ENCODE results near the gene CELA2A.
"Not testable (repeated sequence)": the region's sequence is repeated elsewhere in the genome, so short reads cannot be mapped to it uniquely, and the experiment has no call there.

DNA sequence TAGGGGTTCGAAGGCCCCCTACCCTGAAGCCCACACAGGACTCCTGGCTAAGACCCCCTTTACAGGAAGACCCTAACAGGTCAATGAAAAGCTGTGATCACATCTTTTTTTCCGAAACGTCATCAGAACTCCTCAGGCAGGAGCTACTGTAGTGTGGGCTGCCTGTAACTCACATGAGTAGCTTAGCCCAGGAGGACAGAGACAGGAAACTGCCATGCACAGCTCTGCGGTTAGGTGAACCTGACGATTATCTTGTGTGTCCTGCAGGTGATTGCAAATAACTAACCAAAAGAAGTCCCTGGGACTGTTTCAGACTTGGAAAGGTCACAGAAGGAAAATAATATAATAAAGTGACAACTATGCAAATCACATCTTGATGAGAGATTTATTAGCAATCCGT lies 15.2 kb downstream of the CELA2A start:
- not testable (repeated sequence) for TF ChIP-seq ZFP3 (CRISPR knock-in tag; IDR thresholded peaks at IDR 0.05); ARNTL (CRISPR knock-in tag; IDR thresholded peaks at IDR 0.05; ENCODE audit: borderline replicate concordance, low read depth); ESRRG (CRISPR knock-in tag; IDR thresholded peaks at IDR 0.05); ISL1 (CRISPR knock-in tag; IDR thresholded peaks at IDR 0.05); RARB (CRISPR knock-in tag; IDR thresholded peaks at IDR 0.05); TOX (CRISPR knock-in tag; IDR thresholded peaks at IDR 0.05; ENCODE audit: borderline replicate concordance); ZFP30 (CRISPR knock-in tag; IDR thresholded peaks at IDR 0.05); ZNF565 (CRISPR knock-in tag; conservative IDR thresholded peaks at IDR 0.05; ENCODE audit: low read depth)
- TF ChIP-seq, protein P1, sequence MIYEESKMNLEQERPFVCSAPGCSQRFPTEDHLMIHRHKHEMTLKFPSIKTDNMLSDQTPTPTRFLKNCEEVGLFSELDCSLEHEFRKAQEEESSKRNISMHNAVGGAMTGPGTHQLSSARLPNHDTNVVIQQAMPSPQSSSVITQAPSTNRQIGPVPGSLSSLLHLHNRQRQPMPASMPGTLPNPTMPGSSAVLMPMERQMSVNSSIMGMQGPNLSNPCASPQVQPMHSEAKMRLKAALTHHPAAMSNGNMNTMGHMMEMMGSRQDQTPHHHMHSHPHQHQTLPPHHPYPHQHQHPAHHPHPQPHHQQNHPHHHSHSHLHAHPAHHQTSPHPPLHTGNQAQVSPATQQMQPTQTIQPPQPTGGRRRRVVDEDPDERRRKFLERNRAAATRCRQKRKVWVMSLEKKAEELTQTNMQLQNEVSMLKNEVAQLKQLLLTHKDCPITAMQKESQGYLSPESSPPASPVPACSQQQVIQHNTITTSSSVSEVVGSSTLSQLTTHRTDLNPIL (CRISPR knock-in tag; IDR thresholded peaks at IDR 0.05; ENCODE audit: low read depth): not testable (repeated sequence)
- TF ChIP-seq, protein P2, sequence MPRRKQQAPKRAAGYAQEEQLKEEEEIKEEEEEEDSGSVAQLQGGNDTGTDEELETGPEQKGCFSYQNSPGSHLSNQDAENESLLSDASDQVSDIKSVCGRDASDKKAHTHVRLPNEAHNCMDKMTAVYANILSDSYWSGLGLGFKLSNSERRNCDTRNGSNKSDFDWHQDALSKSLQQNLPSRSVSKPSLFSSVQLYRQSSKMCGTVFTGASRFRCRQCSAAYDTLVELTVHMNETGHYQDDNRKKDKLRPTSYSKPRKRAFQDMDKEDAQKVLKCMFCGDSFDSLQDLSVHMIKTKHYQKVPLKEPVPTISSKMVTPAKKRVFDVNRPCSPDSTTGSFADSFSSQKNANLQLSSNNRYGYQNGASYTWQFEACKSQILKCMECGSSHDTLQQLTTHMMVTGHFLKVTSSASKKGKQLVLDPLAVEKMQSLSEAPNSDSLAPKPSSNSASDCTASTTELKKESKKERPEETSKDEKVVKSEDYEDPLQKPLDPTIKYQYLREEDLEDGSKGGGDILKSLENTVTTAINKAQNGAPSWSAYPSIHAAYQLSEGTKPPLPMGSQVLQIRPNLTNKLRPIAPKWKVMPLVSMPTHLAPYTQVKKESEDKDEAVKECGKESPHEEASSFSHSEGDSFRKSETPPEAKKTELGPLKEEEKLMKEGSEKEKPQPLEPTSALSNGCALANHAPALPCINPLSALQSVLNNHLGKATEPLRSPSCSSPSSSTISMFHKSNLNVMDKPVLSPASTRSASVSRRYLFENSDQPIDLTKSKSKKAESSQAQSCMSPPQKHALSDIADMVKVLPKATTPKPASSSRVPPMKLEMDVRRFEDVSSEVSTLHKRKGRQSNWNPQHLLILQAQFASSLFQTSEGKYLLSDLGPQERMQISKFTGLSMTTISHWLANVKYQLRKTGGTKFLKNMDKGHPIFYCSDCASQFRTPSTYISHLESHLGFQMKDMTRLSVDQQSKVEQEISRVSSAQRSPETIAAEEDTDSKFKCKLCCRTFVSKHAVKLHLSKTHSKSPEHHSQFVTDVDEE (CRISPR knock-in tag; IDR thresholded peaks at IDR 0.05): not testable (repeated sequence)
